Liver (tissue), 3 donors: ENCODE results near the gene SAFB.

Source experiments
- CTCF ChIP-seq: fragments of 150-350 bp; IDR thresholded peaks from 2 replicates; pipeline ENCODE4 v1.5.1; 2017; ENCODE audit warnings: improper control_type of control experiment, low read depth, low read length; ENCODE audit not compliant: missing input control
- FOXA1 ChIP-seq: IDR thresholded peaks from 2 replicates; pipeline ENCODE4 v1.6.1; 2016; ENCODE audit warnings: antibody characterized with exemption
- GABPA ChIP-seq, 2 donors: IDR thresholded peaks in 1 of 2; conservative IDR thresholded peaks in 1 of 2; 2 replicates each; pipeline ENCODE4 v1.6.1; 2016; ENCODE audit warnings: antibody characterized with exemption in 2 of 2, mild to moderate bottlenecking in 1 of 2, moderate library complexity in 1 of 2
- RAD21 ChIP-seq, 2 donors: IDR thresholded peaks; 2 replicates each; pipeline ENCODE4 v1.6.1; 2016; ENCODE audit warnings: antibody characterized with exemption in 2 of 2, mild to moderate bottlenecking in 2 of 2
- REST ChIP-seq: IDR thresholded peaks from 2 replicates; pipeline ENCODE4 v1.6.1; 2016; ENCODE audit warnings: antibody characterized with exemption, mild to moderate bottlenecking
- SP1 ChIP-seq: IDR thresholded peaks from 2 replicates; pipeline ENCODE4 v1.6.1; 2018; ENCODE audit warnings: antibody characterized with exemption, mild to moderate bottlenecking
- YY1 ChIP-seq: IDR thresholded peaks from 2 replicates; pipeline ENCODE4 v1.6.1; 2016; ENCODE audit warnings: antibody characterized with exemption, mild to moderate bottlenecking
- donor health status: healthy.
- donor health status: healthy.

GRCh38 chr19:5707576-5708575 lies 85.0 kb downstream of the SAFB start:
- TF ChIP-seq CTCF (no peak), FOXA1 (no peak), REST (no peak), GABPA (IDR thresholded peaks at IDR 0.05 in 1 of 2, conservative IDR thresholded peaks at IDR 0.05 in 1 of 2) (no peak), RAD21 (IDR thresholded peaks at IDR 0.05) (no peak), SP1 (no peak), YY1 (no peak)
